OCI-LY3 (cell line): ENCODE measurements around the gene PRPS2.

Experiments
- H2AFZ ChIP-seq: fragments of 200-600, 300-600 bp; shearing (Covaris generic); 2 replicates; pipeline ENCODE4 v1.6.0; 2014; ENCODE audit warnings: antibody characterized with exemption, low read depth, low read length
- H3K27ac ChIP-seq: fragments of 200-600, 300-600 bp; sonication (generic); 2 replicates; pipeline ENCODE4 v1.5.1; 2014; ENCODE audit warnings: mild to moderate bottlenecking, low read length, moderate library complexity, mixed read lengths
- H3K27me3 ChIP-seq: fragments of 200-600, 300-600 bp; sonication (generic); 2 replicates; pipeline ENCODE4 v1.6.1; 2014; ENCODE audit warnings: low read depth, low read length, mixed read lengths
- H3K36me3 ChIP-seq: fragments of 200-600, 300-600 bp; sonication (generic); replicated peaks from 2 replicates; pipeline ENCODE3; 2014; ENCODE audit warnings: low read depth, low read length, mixed read lengths
- H3K4me1 ChIP-seq: fragments of 300-600, 200-600 bp; sonication (generic); 2 replicates; pipeline ENCODE4 v1.6.1; 2014; ENCODE audit warnings: low read length, mixed read lengths
- H3K4me2 ChIP-seq: fragments of 200-600, 300-600 bp; sonication (generic); 2 replicates; pipeline ENCODE4 v1.6.1; 2014; ENCODE audit warnings: low read length, mixed read lengths
- H3K4me3 ChIP-seq: fragments of 300-600, 200-600 bp; sonication (generic); 2 replicates; pipeline ENCODE4 v1.5.1; 2014; ENCODE audit warnings: antibody characterized with exemption, mild to moderate bottlenecking, low read length, moderate library complexity
- H3K79me2 ChIP-seq: fragments of 300-600, 200-600 bp; shearing (Covaris generic); 2 replicates; pipeline ENCODE4 v1.6.1; 2014; ENCODE audit warnings: mild to moderate bottlenecking, low read length, mixed read lengths
- H3K9ac ChIP-seq: fragments of 300-600, 200-600 bp; shearing (Covaris generic); 2 replicates; pipeline ENCODE4 v1.6.0; 2014; ENCODE audit warnings: mild to moderate bottlenecking, low read length, moderate library complexity
- H3K9me3 ChIP-seq: fragments of 200-600, 300-600 bp; shearing (Covaris generic); 2 replicates; pipeline ENCODE4 v1.6.1; 2014; ENCODE audit warnings: low read length, mixed read lengths; ENCODE audit not compliant: insufficient read depth
- H4K20me1 ChIP-seq: fragments of 200-600, 300-600 bp; sonication (generic); 2 replicates; pipeline ENCODE4 v1.6.1; 2016; ENCODE audit warnings: low read length, mixed read lengths; ENCODE audit not compliant: insufficient read depth
- EZH2phosphoT487 ChIP-seq: fragments of 200-600 bp; shearing (Covaris generic); IDR thresholded peaks from 2 replicates; pipeline ENCODE4 v1.6.1; 2018; ENCODE audit warnings: antibody characterized with exemption, mixed run types, low read depth
- TF ChIP-seq, protein P1 (sequence below): fragments of 200-600, 300-600 bp; sonication (generic); IDR thresholded peaks from 2 replicates; pipeline ENCODE4 v1.5.1; 2014; ENCODE audit warnings: antibody characterized with exemption, low read length, low read depth

Gene PRPS2

DNA sequence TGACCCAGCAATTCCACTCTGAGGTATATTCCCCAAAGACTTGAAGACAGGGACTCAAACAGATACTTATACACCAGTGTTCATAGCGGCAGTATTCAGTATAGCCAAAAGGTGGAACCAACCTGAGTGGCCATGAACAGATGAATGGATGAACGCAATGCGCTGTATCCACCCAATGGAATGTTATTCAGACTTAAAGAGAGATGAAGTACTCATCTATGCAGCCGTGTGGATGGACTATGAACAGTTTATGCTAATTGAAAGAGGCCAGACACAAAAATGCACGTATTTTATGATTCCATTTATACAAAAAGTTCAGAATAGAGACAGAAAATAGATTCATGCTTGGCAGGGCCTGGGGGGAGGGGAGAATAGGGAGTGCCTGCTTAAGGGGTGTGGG is 26.3 kb downstream of the PRPS2 start:
- no peaks in the 10 kb centered on the region for H3K79me2 ChIP-seq
- H3K27me3 ChIP-seq, result no peaks in the 10 kb centered on the region
- no peak overlapping the region for H3K4me3 ChIP-seq
- H3K27ac ChIP-seq, result no peak overlapping the region
- peaks cover 29% of the 10 kb centered on the region for H3K36me3 ChIP-seq
- H4K20me1 ChIP-seq, result no peaks in the 10 kb centered on the region
- H2AFZ ChIP-seq, result no peak overlapping the region
- H3K4me2 ChIP-seq, result no peak overlapping the region
- no peaks in the 10 kb centered on the region for H3K9me3 ChIP-seq
- TF ChIP-seq, protein P1, sequence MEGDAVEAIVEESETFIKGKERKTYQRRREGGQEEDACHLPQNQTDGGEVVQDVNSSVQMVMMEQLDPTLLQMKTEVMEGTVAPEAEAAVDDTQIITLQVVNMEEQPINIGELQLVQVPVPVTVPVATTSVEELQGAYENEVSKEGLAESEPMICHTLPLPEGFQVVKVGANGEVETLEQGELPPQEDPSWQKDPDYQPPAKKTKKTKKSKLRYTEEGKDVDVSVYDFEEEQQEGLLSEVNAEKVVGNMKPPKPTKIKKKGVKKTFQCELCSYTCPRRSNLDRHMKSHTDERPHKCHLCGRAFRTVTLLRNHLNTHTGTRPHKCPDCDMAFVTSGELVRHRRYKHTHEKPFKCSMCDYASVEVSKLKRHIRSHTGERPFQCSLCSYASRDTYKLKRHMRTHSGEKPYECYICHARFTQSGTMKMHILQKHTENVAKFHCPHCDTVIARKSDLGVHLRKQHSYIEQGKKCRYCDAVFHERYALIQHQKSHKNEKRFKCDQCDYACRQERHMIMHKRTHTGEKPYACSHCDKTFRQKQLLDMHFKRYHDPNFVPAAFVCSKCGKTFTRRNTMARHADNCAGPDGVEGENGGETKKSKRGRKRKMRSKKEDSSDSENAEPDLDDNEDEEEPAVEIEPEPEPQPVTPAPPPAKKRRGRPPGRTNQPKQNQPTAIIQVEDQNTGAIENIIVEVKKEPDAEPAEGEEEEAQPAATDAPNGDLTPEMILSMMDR, result no peak
- TF ChIP-seq EZH2phosphoT487, result no peak
- no peak overlapping the region for H3K9ac ChIP-seq
- no peaks in the 10 kb centered on the region for H3K4me1 ChIP-seq

DNA sequence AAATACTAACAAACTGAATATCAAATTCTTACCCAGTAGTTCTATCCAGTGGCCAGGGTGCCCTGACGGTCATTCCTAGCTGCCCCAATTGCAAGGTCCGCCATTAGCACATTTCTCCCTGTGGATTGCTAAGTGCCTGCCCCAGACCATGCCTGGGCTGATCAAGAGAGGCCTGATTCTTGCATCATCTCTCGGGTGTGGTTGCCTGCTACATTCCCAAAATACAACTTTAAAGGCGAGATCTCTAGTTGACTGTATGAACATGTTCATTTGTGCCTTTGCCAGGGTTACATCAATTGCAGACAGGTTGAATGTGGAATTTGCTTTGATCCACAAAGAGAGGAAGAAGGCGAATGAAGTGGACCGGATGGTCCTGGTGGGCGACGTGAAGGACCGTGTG is 28.0 kb downstream of the PRPS2 start:
- Histone ChIP-seq H3K4me2 (no peak overlapping the region), H3K9ac (no peak overlapping the region), H3K36me3 (peaks cover 43% of the 10 kb centered on the region), H2AFZ (no peak overlapping the region), H3K27me3 (no peaks in the 10 kb centered on the region), H3K27ac (no peak overlapping the region), H3K4me3 (no peak overlapping the region), H3K9me3 (no peaks in the 10 kb centered on the region), H3K79me2 (no peaks in the 10 kb centered on the region), H3K4me1 (no peaks in the 10 kb centered on the region), H4K20me1 (no peaks in the 10 kb centered on the region)
- no peak for TF ChIP-seq EZH2phosphoT487
- TF ChIP-seq, protein P1, result no peak

DNA sequence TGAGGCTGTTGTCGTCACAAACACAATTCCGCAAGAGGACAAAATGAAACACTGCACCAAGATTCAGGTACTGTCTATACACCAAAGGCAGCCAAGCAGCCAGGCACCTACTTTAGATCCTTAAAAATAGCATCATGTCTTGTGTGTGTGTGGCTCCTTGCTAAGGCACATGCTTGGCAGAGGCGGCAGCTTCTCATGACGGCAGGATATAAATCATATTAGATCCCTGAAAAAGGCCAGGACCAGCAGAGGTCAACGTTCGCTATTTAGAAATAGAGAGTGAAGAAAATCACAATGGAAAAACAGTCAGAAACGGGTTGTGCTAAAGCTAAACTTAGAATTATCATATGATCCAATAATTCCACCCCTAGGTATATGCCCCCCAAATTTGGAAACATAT is 29.5 kb downstream of the PRPS2 start:
- Histone ChIP-seq H3K9ac (no peak overlapping the region), H3K36me3 (peaks cover 46% of the 10 kb centered on the region), H3K27ac (no peak overlapping the region), H3K9me3 (no peaks in the 10 kb centered on the region), H3K27me3 (no peaks in the 10 kb centered on the region), H3K4me3 (no peak overlapping the region), H3K4me1 (no peaks in the 10 kb centered on the region), H3K4me2 (no peak overlapping the region), H2AFZ (no peak overlapping the region), H4K20me1 (no peaks in the 10 kb centered on the region), H3K79me2 (no peaks in the 10 kb centered on the region)
- TF ChIP-seq, protein P1, result no peak
- TF ChIP-seq EZH2phosphoT487, result no peak

- Histone ChIP-seq H3K27ac (no peak overlapping the region), H4K20me1 (no peaks in the 10 kb centered on the region), H3K4me1 (no peaks in the 10 kb centered on the region), H3K27me3 (no peaks in the 10 kb centered on the region), H3K79me2 (no peaks in the 10 kb centered on the region), H2AFZ (no peak overlapping the region), H3K9ac (no peak overlapping the region), H3K4me3 (no peak overlapping the region), H3K36me3 (peaks cover 34% of the 10 kb centered on the region), H3K4me2 (no peak overlapping the region), H3K9me3 (no peaks in the 10 kb centered on the region)
- TF ChIP-seq EZH2phosphoT487, result no peak
- TF ChIP-seq, protein P1, result no peak
These were observed 33.7 kb downstream of the PRPS2 start for GRCh38 chrX:12824944-12825343.
